A549 treated with Hydrocortisone at 1 μM for 4 hours (cell line): ENCODE data around the gene ZIC2. TPM values are rescaled to one million over a fixed set of nuclear protein-coding genes. Genes with fewer than 3 reads are reported as not detected.

Experiments
- total RNA-seq: library from RNA; stranded (reverse); fragments of 200-300 nt; extraction: Qiagen RNA extraction; gene quantifications from 5 replicates; pipeline ENCODE4 v1.2.3, GENCODE V29; 2022

ZIC2 gene
- total RNA-seq = 4.0 to 7.1 TPM (median 6.5 TPM) in 5 replicates

GRCh38 chr13:99981735-99982035 is at the start of gene ZIC2:
TSS of gene ZIC2 (plus strand) at chr13:99981784. CDS start at chr13:99982065, 281 bp downstream.

DNA sequence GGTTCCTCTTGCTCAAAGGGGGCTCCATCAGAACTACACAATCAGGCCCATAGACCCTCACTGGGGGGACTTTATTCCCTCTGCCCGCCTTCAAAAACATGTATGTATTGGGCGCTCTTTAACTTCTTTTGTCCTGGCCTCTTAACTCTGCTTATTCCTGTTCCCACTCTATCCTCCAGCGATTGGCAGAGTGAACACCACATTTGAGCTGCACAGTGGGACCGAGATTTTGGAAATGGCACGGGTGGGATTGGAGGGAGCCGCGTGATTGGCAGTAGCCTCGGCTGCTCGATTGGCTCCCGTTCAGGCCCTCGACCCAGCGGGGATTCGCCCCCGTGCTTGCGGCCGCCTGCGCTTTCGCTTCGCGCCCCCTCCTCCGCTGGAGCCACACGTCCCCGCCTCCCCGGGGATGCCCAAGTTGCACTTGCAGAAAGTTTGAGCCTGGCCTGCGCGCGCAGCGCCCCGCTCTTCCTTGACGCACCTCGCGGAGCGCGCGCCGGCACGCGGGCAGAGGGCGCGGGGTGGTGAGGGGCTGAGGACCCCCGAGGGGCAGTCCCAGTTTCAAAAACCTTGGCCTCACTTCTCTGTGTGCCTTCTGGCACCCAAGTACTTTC is 9.9 kb upstream of the ZIC2 start, which contains the start of gene ZIC5:
ZIC5 (minus strand) TSS at position 192 of the 614 bp plus-strand sequence; CDS start at position 28, 164 bp downstream.

Other genes starting within 250 kb of the ZIC2 start
- gene ZIC5, start 10.0 kb upstream of the ZIC2 start, total RNA-seq = 2.1 to 2.7 TPM (median 2.2 TPM) in 5 replicates
- 7.7 to 9.1 TPM (median 8.7 TPM) in 5 replicates for gene PCCA, start 107.3 kb downstream of the ZIC2 start, total RNA-seq